ENCODE measurements around the gene LSM3.

LSM3 gene

GRCh38 chr3:14170531-14171159 is 8.0 kb upstream of the LSM3 start:
- H3K36me3 ChIP-seq (ENCODE audit: control insufficient read depth in 2 of 2, insufficient read depth in 2 of 2, low read length in 2 of 2), result peaks cover 64 to 69% of the 10 kb centered on the region in 2 donors
- H3K4me1 ChIP-seq (ENCODE audit: control insufficient read depth in 2 of 2, insufficient read depth in 2 of 2, low read length in 2 of 2), result no peaks in the 10 kb centered on the region
- H3K27ac ChIP-seq (ENCODE audit: low read depth in 2 of 2, low read length in 2 of 2), result no peak overlapping the region
- H3K27me3 ChIP-seq (ENCODE audit: control insufficient read depth in 2 of 2, insufficient read depth in 2 of 2, low read length in 2 of 2), result no peaks in the 10 kb centered on the region
- no peak overlapping the region for H3K4me3 ChIP-seq (ENCODE audit: low read length in 2 of 2)
- no peaks in the 10 kb centered on the region for H3K9me3 ChIP-seq (ENCODE audit: control insufficient read depth in 2 of 2, low read length in 2 of 2)
- no peak overlapping the region for H3K9ac ChIP-seq (ENCODE audit: low read depth in 1 of 2, low read length in 2 of 2)

- Histone ChIP-seq H3K27ac (ENCODE audit: low read depth in 2 of 2, low read length in 2 of 2) (no peak overlapping the region), H3K9ac (ENCODE audit: low read depth in 1 of 2, low read length in 2 of 2) (no peak overlapping the region), H3K27me3 (ENCODE audit: control insufficient read depth in 2 of 2, insufficient read depth in 2 of 2, low read length in 2 of 2) (no peaks in the 10 kb centered on the region), H3K36me3 (ENCODE audit: control insufficient read depth in 2 of 2, insufficient read depth in 2 of 2, low read length in 2 of 2) (peaks cover 47 to 50% of the 10 kb centered on the region in 2 donors), H3K4me3 (ENCODE audit: low read length in 2 of 2) (no peak overlapping the region), H3K4me1 (ENCODE audit: control insufficient read depth in 2 of 2, insufficient read depth in 2 of 2, low read length in 2 of 2) (peaks cover 4 to 5% of the 10 kb centered on the region in 2 donors), H3K9me3 (ENCODE audit: control insufficient read depth in 2 of 2, low read length in 2 of 2) (no peaks in the 10 kb centered on the region)
These were observed 6.1 kb upstream of the LSM3 start for GRCh38 chr3:14172496-14172895.

GRCh38 chr3:14174483-14174882 is 4.1 kb upstream of the LSM3 start:
- H3K4me1 ChIP-seq (ENCODE audit: control insufficient read depth in 2 of 2, insufficient read depth in 2 of 2, low read length in 2 of 2), result peaks cover 13 to 15% of the 10 kb centered on the region in 2 donors

GRCh38 chr3:14175383-14176037 is 3.1 kb upstream of the LSM3 start:
- Histone ChIP-seq H3K36me3 (ENCODE audit: control insufficient read depth in 2 of 2, insufficient read depth in 2 of 2, low read length in 2 of 2) (peaks cover 20 to 22% of the 10 kb centered on the region in 2 donors), H3K27ac (ENCODE audit: low read depth in 2 of 2, low read length in 2 of 2) (no peak overlapping the region), H3K4me3 (ENCODE audit: low read length in 2 of 2) (no peak overlapping the region), H3K9ac (ENCODE audit: low read depth in 1 of 2, low read length in 2 of 2) (no peak overlapping the region), H3K27me3 (ENCODE audit: control insufficient read depth in 2 of 2, insufficient read depth in 2 of 2, low read length in 2 of 2) (no peaks in the 10 kb centered on the region), H3K4me1 (ENCODE audit: control insufficient read depth in 2 of 2, insufficient read depth in 2 of 2, low read length in 2 of 2) (peaks cover 17 to 19% of the 10 kb centered on the region in 2 donors), H3K9me3 (ENCODE audit: control insufficient read depth in 2 of 2, low read length in 2 of 2) (no peaks in the 10 kb centered on the region)

More at GRCh38 chr3:14174483-14174882, 4.1 kb upstream of the LSM3 start:
- Histone ChIP-seq H3K36me3 (ENCODE audit: control insufficient read depth in 2 of 2, insufficient read depth in 2 of 2, low read length in 2 of 2) (peaks cover 30 to 31% of the 10 kb centered on the region in 2 donors), H3K9ac (ENCODE audit: low read depth in 1 of 2, low read length in 2 of 2) (no peak overlapping the region), H3K27ac (ENCODE audit: low read depth in 2 of 2, low read length in 2 of 2) (no peak overlapping the region), H3K4me3 (ENCODE audit: low read length in 2 of 2) (no peak overlapping the region), H3K9me3 (ENCODE audit: control insufficient read depth in 2 of 2, low read length in 2 of 2) (no peaks in the 10 kb centered on the region), H3K27me3 (ENCODE audit: control insufficient read depth in 2 of 2, insufficient read depth in 2 of 2, low read length in 2 of 2) (no peaks in the 10 kb centered on the region)

GRCh38 chr3:14177580-14178246 is 904 bp upstream of the LSM3 start:
- Histone ChIP-seq H3K9ac (ENCODE audit: low read depth in 1 of 2, low read length in 2 of 2) (peak overlapping the region; percentile 94), H3K4me1 (ENCODE audit: control insufficient read depth in 2 of 2, insufficient read depth in 2 of 2, low read length in 2 of 2) (peaks cover 17 to 19% of the 10 kb centered on the region in 2 donors), H3K4me3 (ENCODE audit: low read length in 2 of 2) (peak overlapping the region; percentile 92 to 99), H3K36me3 (ENCODE audit: control insufficient read depth in 2 of 2, insufficient read depth in 2 of 2, low read length in 2 of 2) (peaks cover 7 to 13% of the 10 kb centered on the region in 2 donors), H3K27ac (ENCODE audit: low read depth in 2 of 2, low read length in 2 of 2) (peak overlapping the region; percentile 84 to 95), H3K27me3 (ENCODE audit: control insufficient read depth in 2 of 2, insufficient read depth in 2 of 2, low read length in 2 of 2) (no peaks in the 10 kb centered on the region), H3K9me3 (ENCODE audit: control insufficient read depth in 2 of 2, low read length in 2 of 2) (no peaks in the 10 kb centered on the region)

- Histone ChIP-seq H3K27me3 (ENCODE audit: control insufficient read depth in 2 of 2, insufficient read depth in 2 of 2, low read length in 2 of 2) (no peaks in the 10 kb centered on the region), H3K4me3 (ENCODE audit: low read length in 2 of 2) (peak overlapping the region; percentile 92 to 99), H3K27ac (ENCODE audit: low read depth in 2 of 2, low read length in 2 of 2) (peak overlapping the region; percentile 75 to 86), H3K9me3 (ENCODE audit: control insufficient read depth in 2 of 2, low read length in 2 of 2) (no peaks in the 10 kb centered on the region), H3K4me1 (ENCODE audit: control insufficient read depth in 2 of 2, insufficient read depth in 2 of 2, low read length in 2 of 2) (peaks cover 17 to 19% of the 10 kb centered on the region in 2 donors), H3K36me3 (ENCODE audit: control insufficient read depth in 2 of 2, insufficient read depth in 2 of 2, low read length in 2 of 2) (peaks cover 9 to 17% of the 10 kb centered on the region in 2 donors), H3K9ac (ENCODE audit: low read depth in 1 of 2, low read length in 2 of 2) (peak overlapping the region; percentile 94 to 99)
These were observed 473 bp downstream of the LSM3 start for GRCh38 chr3:14179114-14179465.

- Histone ChIP-seq H3K27ac (ENCODE audit: low read depth in 2 of 2, low read length in 2 of 2) (no peak overlapping the region), H3K36me3 (ENCODE audit: control insufficient read depth in 2 of 2, insufficient read depth in 2 of 2, low read length in 2 of 2) (peaks cover 11 to 18% of the 10 kb centered on the region in 2 donors), H3K4me1 (ENCODE audit: control insufficient read depth in 2 of 2, insufficient read depth in 2 of 2, low read length in 2 of 2) (peaks cover 17 to 19% of the 10 kb centered on the region in 2 donors), H3K9ac (ENCODE audit: low read depth in 1 of 2, low read length in 2 of 2) (peak overlapping the region in 1 of 2 donors; percentile 29), H3K27me3 (ENCODE audit: control insufficient read depth in 2 of 2, insufficient read depth in 2 of 2, low read length in 2 of 2) (no peaks in the 10 kb centered on the region), H3K9me3 (ENCODE audit: control insufficient read depth in 2 of 2, low read length in 2 of 2) (no peaks in the 10 kb centered on the region), H3K4me3 (ENCODE audit: low read length in 2 of 2) (peak overlapping the region in 1 of 2 donors; percentile 99)
These were observed 1.2 kb downstream of the LSM3 start for GRCh38 chr3:14179795-14180194.

GRCh38 chr3:14181253-14181652 is 2.6 kb downstream of the LSM3 start:
- no peak overlapping the region for H3K4me3 ChIP-seq (ENCODE audit: low read length in 2 of 2)
- no peak overlapping the region for H3K9ac ChIP-seq (ENCODE audit: low read depth in 1 of 2, low read length in 2 of 2)
- H3K27me3 ChIP-seq (ENCODE audit: control insufficient read depth in 2 of 2, insufficient read depth in 2 of 2, low read length in 2 of 2), result no peaks in the 10 kb centered on the region
- H3K4me1 ChIP-seq (ENCODE audit: control insufficient read depth in 2 of 2, insufficient read depth in 2 of 2, low read length in 2 of 2), result peaks cover 17 to 19% of the 10 kb centered on the region in 2 donors
- H3K36me3 ChIP-seq (ENCODE audit: control insufficient read depth in 2 of 2, insufficient read depth in 2 of 2, low read length in 2 of 2), result peaks cover 13 to 24% of the 10 kb centered on the region in 2 donors
- H3K27ac ChIP-seq (ENCODE audit: low read depth in 2 of 2, low read length in 2 of 2), result no peak overlapping the region
- no peaks in the 10 kb centered on the region for H3K9me3 ChIP-seq (ENCODE audit: control insufficient read depth in 2 of 2, low read length in 2 of 2)

- Histone ChIP-seq H3K9ac (ENCODE audit: low read depth in 1 of 2, low read length in 2 of 2) (no peak overlapping the region), H3K36me3 (ENCODE audit: control insufficient read depth in 2 of 2, insufficient read depth in 2 of 2, low read length in 2 of 2) (peaks cover 18 to 35% of the 10 kb centered on the region in 2 donors), H3K9me3 (ENCODE audit: control insufficient read depth in 2 of 2, low read length in 2 of 2) (no peaks in the 10 kb centered on the region), H3K4me3 (ENCODE audit: low read length in 2 of 2) (no peak overlapping the region), H3K27ac (ENCODE audit: low read depth in 2 of 2, low read length in 2 of 2) (no peak overlapping the region), H3K27me3 (ENCODE audit: control insufficient read depth in 2 of 2, insufficient read depth in 2 of 2, low read length in 2 of 2) (no peaks in the 10 kb centered on the region), H3K4me1 (ENCODE audit: control insufficient read depth in 2 of 2, insufficient read depth in 2 of 2, low read length in 2 of 2) (peaks cover 7 to 10% of the 10 kb centered on the region in 2 donors)
These were observed 4.5 kb downstream of the LSM3 start for GRCh38 chr3:14183015-14183577.

Measured in mucosa of rectum (tissue), 2 donors.